NCI-H146 treated with DMSO at 0.1 percent for 48 hours (cell line): ENCODE results near the gene C2CD4D.

Experiments used
- DNase-seq: peaks from one replicate; lab custom pipeline; 2025; ENCODE audit not compliant: unreplicated experiment; lab: John Stamatoyannopoulos, UW

C2CD4D gene

GRCh38 chr1:151835596-151835995, 4.0 kb downstream of the C2CD4D start:
- DNase-seq: no peak

- DNase-seq: no peak
These were observed 5.4 kb downstream of the C2CD4D start for GRCh38 chr1:151834239-151834638.

- DNase-seq: no peak
These were observed 6.3 kb downstream of the C2CD4D start for GRCh38 chr1:151833172-151833900.

GRCh38 chr1:151832318-151832980, 7.2 kb downstream of the C2CD4D start:
- DNase-seq: no peak

- DNase-seq: no peak
These were observed 8.0 kb downstream of the C2CD4D start, which contains the start of gene RORC for GRCh38 chr1:151831605-151832004. TSS of gene RORC (minus strand) at chr1:151831802. CDS start at chr1:151831764, 38 bp downstream.

- DNase-seq: no peak
These were observed 8.4 kb downstream of the C2CD4D start for GRCh38 chr1:151831256-151831591.

GRCh38 chr1:151830055-151830454, 9.6 kb downstream of the C2CD4D start:
- no peak for DNase-seq

GRCh38 chr1:151829352-151830046, 10.1 kb downstream of the C2CD4D start:
- DNase-seq: no peak

GRCh38 chr1:151828921-151829320, 10.7 kb downstream of the C2CD4D start:
- DNase-seq: no peak

GRCh38 chr1:151827853-151828252, 11.8 kb downstream of the C2CD4D start:
- DNase-seq: no peak

GRCh38 chr1:151825751-151826660, 13.6 kb downstream of the C2CD4D start:
- DNase-seq: no peak

GRCh38 chr1:151825204-151825603, 14.4 kb downstream of the C2CD4D start:
- DNase-seq: no peak

GRCh38 chr1:151823175-151823574, 16.4 kb downstream of the C2CD4D start:
- no peak for DNase-seq

- DNase-seq: no peak
These were observed 17.2 kb downstream of the C2CD4D start for GRCh38 chr1:151822404-151822803.

GRCh38 chr1:151820940-151821339, 18.7 kb downstream of the C2CD4D start:
- DNase-seq: no peak

GRCh38 chr1:151819976-151820623, 19.5 kb downstream of the C2CD4D start:
- no peak for DNase-seq

GRCh38 chr1:151819227-151819835, 20.3 kb downstream of the C2CD4D start:
- no peak for DNase-seq

GRCh38 chr1:151817353-151817730, 22.3 kb downstream of the C2CD4D start:
- DNase-seq: no peak

GRCh38 chr1:151816548-151817352, 22.9 kb downstream of the C2CD4D start:
- DNase-seq: no peak
